SU-DHL-6 (cell line): ENCODE measurements around the gene C22orf42.
"Not testable (repeated sequence)": the region's sequence is repeated elsewhere in the genome, so short reads cannot be mapped to it uniquely, and the experiment has no call there.

Experiments used
- H2AFZ ChIP-seq: fragments of 200-600 bp; sonication (generic); 2 replicates; pipeline ENCODE4 v1.6.1; 2014; ENCODE audit warnings: low read depth, mild to moderate bottlenecking, moderate library complexity, mixed read lengths, antibody characterized with exemption, low read length; ENCODE audit not compliant: severe bottlenecking
- H3F3A ChIP-seq: fragments of 200-600 bp; shearing (Covaris generic); 2 replicates; pipeline ENCODE4 v1.6.0; 2016; ENCODE audit warnings: antibody characterized with exemption, mild to moderate bottlenecking; ENCODE audit not compliant: insufficient read depth
- H3K27ac ChIP-seq: fragments of 200-600 bp; sonication (generic); 2 replicates; pipeline ENCODE4 v1.5.1; 2016; ENCODE audit warnings: low read depth, mild to moderate bottlenecking, low read length, moderate library complexity, mixed read lengths
- H3K27me3 ChIP-seq: fragments of 200-600 bp; sonication (generic), shearing (Covaris generic); 2 replicates; pipeline ENCODE4 v1.6.0; 2014; ENCODE audit warnings: mild to moderate bottlenecking, low read length
- H3K36me3 ChIP-seq: fragments of 200-600 bp; sonication (generic); 2 replicates; pipeline ENCODE4 v1.6.1; 2014; ENCODE audit warnings: mild to moderate bottlenecking, low read length, mixed read lengths
- H3K4me2 ChIP-seq: fragments of 300-600, 200-600 bp; shearing (Covaris generic), sonication (generic); 2 replicates; pipeline ENCODE4 v1.6.0; 2014; ENCODE audit warnings: low read length, low read depth, mild to moderate bottlenecking; ENCODE audit not compliant: poor library complexity, severe bottlenecking
- H3K4me3 ChIP-seq: fragments of 200-600 bp; sonication (generic); 2 replicates; pipeline ENCODE4 v1.5.1; 2014; ENCODE audit warnings: antibody characterized with exemption, low read length, mild to moderate bottlenecking, mixed read lengths; ENCODE audit not compliant: insufficient read depth, poor library complexity, severe bottlenecking
- H3K79me2 ChIP-seq: fragments of 200-600 bp; sonication (generic); 2 replicates; pipeline ENCODE4 v1.6.1; 2014; ENCODE audit warnings: mild to moderate bottlenecking, low read length, moderate library complexity; ENCODE audit not compliant: insufficient read depth
- H3K9ac ChIP-seq: fragments of 200-600 bp; sonication (generic); 2 replicates; pipeline ENCODE4 v1.7.0; 2014; ENCODE audit warnings: mild to moderate bottlenecking, low read length
- H3K9me2 ChIP-seq: fragments of 200-600 bp; sonication (generic); replicated peaks from 2 replicates; pipeline ENCODE4 v1.6.1; 2014; ENCODE audit warnings: low read length; ENCODE audit not compliant: insufficient read depth
- H3K9me3 ChIP-seq: fragments of 200-600 bp; sonication (generic); 2 replicates; pipeline ENCODE4 v1.6.1; 2014; ENCODE audit warnings: low read length, mixed read lengths; ENCODE audit not compliant: insufficient read depth
- H4K20me1 ChIP-seq: fragments of 200-600 bp; sonication (generic); 2 replicates; pipeline ENCODE4 v1.6.1; 2014; ENCODE audit warnings: low read depth, mild to moderate bottlenecking, antibody characterized with exemption, low read length, moderate library complexity, mixed read lengths
- EZH2phosphoT487 ChIP-seq: fragments of 200-600 bp; sonication (generic), shearing (Covaris generic); conservative IDR thresholded peaks from 2 replicates; pipeline ENCODE4 v1.6.1; 2018; ENCODE audit warnings: mild to moderate bottlenecking, antibody characterized with exemption, low read length, moderate library complexity, mixed read lengths
- TF ChIP-seq, protein P1 (sequence below): fragments of 200-600 bp; sonication (generic); IDR thresholded peaks from one replicate; pipeline ENCODE4 v1.5.1; 2017; ENCODE audit warnings: antibody characterized with exemption, mild to moderate bottlenecking, low read length, moderate library complexity; ENCODE audit not compliant: insufficient read depth, poor library complexity, severe bottlenecking

The C22orf42 gene

DNA sequence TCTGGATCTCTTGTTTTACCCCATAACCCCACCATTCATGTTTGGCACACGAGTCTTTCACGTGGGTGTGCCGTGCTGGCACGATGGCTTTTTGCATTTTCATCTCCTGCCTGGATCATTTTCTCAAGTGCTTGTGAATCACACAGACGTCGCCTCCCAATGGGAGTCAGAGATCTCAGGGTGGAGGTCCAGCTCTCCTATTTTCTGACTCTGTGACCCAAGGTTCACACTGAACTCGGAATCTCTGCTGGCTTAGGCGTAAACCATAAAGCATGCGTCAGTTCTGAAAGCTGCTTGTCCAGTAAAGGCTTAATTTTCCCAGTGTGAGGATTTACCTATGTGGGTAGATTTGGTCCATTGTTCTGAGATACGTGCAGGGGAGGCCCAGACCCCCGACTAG, 16.0 kb upstream of the C22orf42 start:
- H3K9me3 ChIP-seq: no peaks in the 10 kb centered on the region
- H2AFZ ChIP-seq: no peak overlapping the region
- TF ChIP-seq EZH2phosphoT487: no peak
- TF ChIP-seq, protein P1, sequence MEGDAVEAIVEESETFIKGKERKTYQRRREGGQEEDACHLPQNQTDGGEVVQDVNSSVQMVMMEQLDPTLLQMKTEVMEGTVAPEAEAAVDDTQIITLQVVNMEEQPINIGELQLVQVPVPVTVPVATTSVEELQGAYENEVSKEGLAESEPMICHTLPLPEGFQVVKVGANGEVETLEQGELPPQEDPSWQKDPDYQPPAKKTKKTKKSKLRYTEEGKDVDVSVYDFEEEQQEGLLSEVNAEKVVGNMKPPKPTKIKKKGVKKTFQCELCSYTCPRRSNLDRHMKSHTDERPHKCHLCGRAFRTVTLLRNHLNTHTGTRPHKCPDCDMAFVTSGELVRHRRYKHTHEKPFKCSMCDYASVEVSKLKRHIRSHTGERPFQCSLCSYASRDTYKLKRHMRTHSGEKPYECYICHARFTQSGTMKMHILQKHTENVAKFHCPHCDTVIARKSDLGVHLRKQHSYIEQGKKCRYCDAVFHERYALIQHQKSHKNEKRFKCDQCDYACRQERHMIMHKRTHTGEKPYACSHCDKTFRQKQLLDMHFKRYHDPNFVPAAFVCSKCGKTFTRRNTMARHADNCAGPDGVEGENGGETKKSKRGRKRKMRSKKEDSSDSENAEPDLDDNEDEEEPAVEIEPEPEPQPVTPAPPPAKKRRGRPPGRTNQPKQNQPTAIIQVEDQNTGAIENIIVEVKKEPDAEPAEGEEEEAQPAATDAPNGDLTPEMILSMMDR: no peak
- H3K9me2 ChIP-seq: no peaks in the 10 kb centered on the region
- H3K27me3 ChIP-seq: no peaks in the 10 kb centered on the region
- H3K36me3 ChIP-seq: no peaks in the 10 kb centered on the region
- no peak overlapping the region for H3K4me2 ChIP-seq
- H3F3A ChIP-seq: no peaks in the 10 kb centered on the region
- no peak overlapping the region for H3K9ac ChIP-seq
- H3K4me3 ChIP-seq: no peak overlapping the region
- no peak overlapping the region for H3K27ac ChIP-seq
- H4K20me1 ChIP-seq: no peaks in the 10 kb centered on the region
- no peaks in the 10 kb centered on the region for H3K79me2 ChIP-seq

DNA sequence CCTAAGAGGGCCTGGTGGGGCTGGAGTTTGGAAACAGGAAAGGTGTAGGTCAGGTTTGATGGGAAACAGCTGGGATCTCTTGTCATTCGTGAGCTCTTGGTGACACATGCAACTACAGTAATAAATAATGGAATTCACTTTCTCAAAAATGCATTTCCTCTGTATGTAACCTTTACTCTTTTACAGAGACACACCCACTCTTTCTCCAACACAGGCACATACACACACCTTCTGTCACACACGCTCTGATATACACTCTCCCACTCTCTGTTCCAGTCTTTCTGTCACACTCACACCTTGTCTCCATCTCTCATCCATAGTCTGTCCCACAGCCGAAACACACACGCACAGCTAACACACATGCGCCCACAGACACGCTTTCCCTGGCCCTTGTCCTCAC, 6.6 kb upstream of the C22orf42 start:
- no peak overlapping the region for H3K27ac ChIP-seq
- H3K9ac ChIP-seq: no peak overlapping the region
- TF ChIP-seq, protein P1: no peak
- TF ChIP-seq EZH2phosphoT487: no peak
- H3K4me3 ChIP-seq: no peak overlapping the region
- no peaks in the 10 kb centered on the region for H3K36me3 ChIP-seq
- no peaks in the 10 kb centered on the region for H3K79me2 ChIP-seq
- no peaks in the 10 kb centered on the region for H3K9me3 ChIP-seq
- H3F3A ChIP-seq: no peaks in the 10 kb centered on the region
- no peaks in the 10 kb centered on the region for H3K27me3 ChIP-seq
- H3K4me2 ChIP-seq: no peak overlapping the region
- H4K20me1 ChIP-seq: no peaks in the 10 kb centered on the region
- H2AFZ ChIP-seq: no peak overlapping the region
- H3K9me2 ChIP-seq: no peaks in the 10 kb centered on the region

DNA sequence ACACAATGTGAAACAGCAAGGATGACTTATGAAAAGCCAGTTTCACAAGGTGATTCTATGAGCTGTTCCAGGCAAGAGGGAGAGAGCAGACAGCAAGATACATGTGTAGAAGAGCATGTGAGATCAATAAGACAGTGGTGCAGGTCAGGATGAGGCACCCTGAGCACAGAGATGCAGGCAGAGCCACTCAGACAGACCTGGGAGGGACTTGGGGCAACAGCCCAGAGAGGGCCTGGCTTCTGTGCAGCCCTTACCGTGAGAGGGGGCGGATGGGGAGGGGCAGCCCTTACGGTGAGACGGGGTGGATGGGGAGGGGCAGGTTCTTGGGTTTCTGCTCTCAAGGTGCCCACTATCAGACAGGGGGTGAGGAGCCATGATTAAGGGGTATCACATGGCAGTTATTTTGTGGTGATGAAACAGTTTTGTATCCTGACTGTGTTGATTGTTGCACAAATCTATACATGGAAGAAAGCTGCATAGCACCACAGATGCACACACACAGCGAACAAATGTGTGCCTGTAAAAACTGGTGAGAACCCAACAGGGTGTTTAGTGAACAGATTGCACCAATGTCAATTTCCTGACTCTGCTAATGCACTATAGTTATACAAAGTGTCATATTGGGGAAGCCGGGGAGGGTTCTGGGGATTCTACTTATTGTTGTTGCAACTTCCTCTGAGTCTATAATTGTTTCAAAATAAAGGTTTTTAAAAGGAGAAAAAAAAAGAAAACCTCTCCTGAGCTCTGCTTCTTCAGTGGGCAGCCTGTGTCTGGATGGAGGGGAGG, 5.2 kb upstream of the C22orf42 start:
- no peaks in the 10 kb centered on the region for H4K20me1 ChIP-seq
- no peak for TF ChIP-seq EZH2phosphoT487
- no peak overlapping the region for H3K27ac ChIP-seq
- H3K9ac ChIP-seq: no peak overlapping the region
- no peaks in the 10 kb centered on the region for H3K9me2 ChIP-seq
- H3K27me3 ChIP-seq: no peaks in the 10 kb centered on the region
- H3K4me3 ChIP-seq: no peak overlapping the region
- no peaks in the 10 kb centered on the region for H3K79me2 ChIP-seq
- no peaks in the 10 kb centered on the region for H3K36me3 ChIP-seq
- H3K9me3 ChIP-seq: no peaks in the 10 kb centered on the region
- H2AFZ ChIP-seq: no peak overlapping the region
- no peaks in the 10 kb centered on the region for H3F3A ChIP-seq
- no peak overlapping the region for H3K4me2 ChIP-seq

DNA sequence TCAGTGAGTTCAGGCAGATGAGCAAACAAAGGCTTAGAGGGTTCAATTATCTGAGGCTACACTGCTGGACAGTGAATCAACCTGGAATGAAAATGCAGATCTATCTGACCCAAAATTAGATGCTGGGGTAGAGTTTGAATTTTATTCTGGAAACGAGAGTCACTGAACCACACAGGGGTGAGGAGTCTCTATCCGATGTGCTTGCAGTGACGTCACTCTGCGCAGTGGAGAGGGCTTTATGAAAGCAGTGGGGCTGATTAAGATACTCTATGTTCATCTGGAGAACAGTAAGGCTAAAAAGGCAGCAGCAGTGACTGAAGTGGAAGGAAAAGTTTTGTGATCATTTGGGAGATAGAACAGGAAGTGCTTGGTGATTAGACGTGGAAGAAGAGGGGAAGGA, 1.3 kb upstream of the C22orf42 start:
- H3K4me3 ChIP-seq, H3K27me3 ChIP-seq, H3K9me3 ChIP-seq, H3K4me2 ChIP-seq, H2AFZ ChIP-seq, H3F3A ChIP-seq, H3K27ac ChIP-seq, H3K36me3 ChIP-seq, H3K9me2 ChIP-seq, H4K20me1 ChIP-seq, H3K79me2 ChIP-seq, H3K9ac ChIP-seq: not testable (repeated sequence)

DNA sequence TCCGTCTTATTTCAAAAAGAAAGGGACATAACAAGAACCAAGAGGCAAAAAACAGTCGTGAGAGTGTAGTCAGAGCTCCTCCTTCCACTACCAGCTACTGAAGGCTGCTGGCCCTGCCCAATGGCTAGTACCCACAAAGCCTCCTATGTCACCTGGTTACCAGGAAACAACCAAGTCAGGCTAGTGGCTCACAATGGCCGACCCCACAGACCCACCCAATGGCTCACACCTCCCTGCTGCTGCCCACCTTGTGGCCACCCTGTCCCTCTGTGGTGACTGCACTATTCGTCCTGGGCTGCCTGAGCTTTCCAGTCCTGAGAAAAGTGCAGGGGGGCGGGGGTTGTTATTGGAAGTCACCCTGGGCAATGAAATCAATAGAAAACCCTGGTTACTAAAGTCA, 1.5 kb downstream of the C22orf42 start:
- not testable (repeated sequence) for H3K9me2 ChIP-seq, H3K4me3 ChIP-seq, H4K20me1 ChIP-seq, H3K79me2 ChIP-seq, H3K9me3 ChIP-seq, H3K27ac ChIP-seq, H3K36me3 ChIP-seq, H3K27me3 ChIP-seq, H3K9ac ChIP-seq, H2AFZ ChIP-seq, H3F3A ChIP-seq, H3K4me2 ChIP-seq

DNA sequence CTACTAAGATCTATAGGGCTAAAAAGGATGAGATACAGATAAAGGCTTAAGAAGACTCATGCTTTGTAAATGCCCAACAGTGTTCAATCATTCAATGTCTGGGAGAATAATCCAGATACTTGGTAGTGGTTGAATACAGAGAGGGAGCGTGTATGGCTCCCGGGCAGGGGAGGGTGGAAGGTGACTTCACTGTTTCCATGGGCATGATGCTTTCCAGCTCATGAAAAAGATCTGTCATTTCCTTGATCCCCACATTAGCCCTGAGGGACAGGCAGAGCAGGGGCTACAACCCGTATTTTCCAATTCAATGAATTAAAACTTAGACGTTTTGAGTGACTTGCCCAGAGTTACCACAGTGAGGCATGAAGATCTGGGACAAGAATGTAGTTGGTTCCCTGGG, 4.4 kb downstream of the C22orf42 start:
- H2AFZ ChIP-seq, H3K4me3 ChIP-seq, H3K27ac ChIP-seq, H3K79me2 ChIP-seq, H3K36me3 ChIP-seq, H4K20me1 ChIP-seq, H3K9me3 ChIP-seq, H3F3A ChIP-seq, H3K27me3 ChIP-seq, H3K9ac ChIP-seq, H3K9me2 ChIP-seq, H3K4me2 ChIP-seq: not testable (repeated sequence)

DNA sequence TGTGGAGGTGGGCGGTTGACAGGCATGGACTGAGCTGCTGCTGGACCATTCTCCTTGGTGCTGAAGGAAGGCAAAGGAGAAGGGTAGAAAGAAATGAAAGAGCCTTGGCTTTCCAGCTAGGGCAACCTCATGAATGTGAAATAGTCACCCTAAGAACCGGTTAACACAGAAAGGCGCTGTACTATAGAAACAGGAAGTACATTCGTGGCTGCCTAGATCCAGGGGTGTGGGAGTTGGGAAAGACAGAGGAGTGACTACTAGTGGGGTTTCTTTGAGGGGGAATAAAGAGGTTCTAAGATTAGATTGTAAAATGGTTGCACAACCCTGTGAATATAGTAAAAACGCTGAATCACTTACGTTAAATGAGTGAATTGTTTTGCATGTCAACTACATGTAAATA, 7.5 kb downstream of the C22orf42 start:
- H2AFZ ChIP-seq, H3K27me3 ChIP-seq, H3K27ac ChIP-seq, H3K9me2 ChIP-seq, H3K36me3 ChIP-seq, H3K4me2 ChIP-seq, H3K9ac ChIP-seq, H3K9me3 ChIP-seq, H3K79me2 ChIP-seq, H3K4me3 ChIP-seq, H3F3A ChIP-seq, H4K20me1 ChIP-seq: not testable (repeated sequence)
